Neural crest cell (in vitro differentiated cells): ENCODE data around the gene NOP14. TPM values are rescaled to one million over a fixed set of nuclear protein-coding genes. Genes with fewer than 3 reads are reported as not detected.
"Not testable (repeated sequence)": the region's sequence is repeated elsewhere in the genome, so short reads cannot be mapped to it uniquely, and the experiment has no call there.

Experiments
- DNase-seq: peaks from one replicate; pipeline ENCODE4 v3.0.0; 2021; ENCODE audit warnings: low read depth, mixed read lengths, low spot score
- H3K27ac Mint-ChIP-seq: one replicate; pipeline ENCODE4 v1.8.0; 2021; ENCODE audit warnings: mild to moderate bottlenecking, mixed read lengths; ENCODE audit not compliant: unreplicated experiment
- H3K27me3 Mint-ChIP-seq: 2 replicates; pipeline ENCODE4 v1.8.0; 2021; ENCODE audit warnings: low read depth, mild to moderate bottlenecking, mixed read lengths
- H3K36me3 Mint-ChIP-seq: 2 replicates; pipeline ENCODE4 v1.8.0; 2021; ENCODE audit warnings: low read depth, mild to moderate bottlenecking, mixed read lengths
- H3K4me1 Mint-ChIP-seq: 2 replicates; pipeline ENCODE4 v1.8.0; 2021; ENCODE audit warnings: mixed read lengths
- H3K4me3 Mint-ChIP-seq: one replicate; pipeline ENCODE4 v1.8.0; 2021; ENCODE audit warnings: mild to moderate bottlenecking, mixed read lengths
- H3K9me3 Mint-ChIP-seq: 2 replicates; pipeline ENCODE4 v1.8.0; 2021; ENCODE audit warnings: mixed read lengths
- total RNA-seq: library from RNA; stranded (reverse); gene quantifications from 2 replicates; pipeline ENCODE4 v1.2.1, GENCODE V29; 2021
- TF ChIP-seq, protein P1 (sequence below): fragments of 200-600 bp; sonication (generic); conservative IDR thresholded peaks from 2 replicates; pipeline ENCODE4 v1.5.0; 2021; ENCODE audit warnings: antibody characterized with exemption, mild to moderate bottlenecking

The NOP14 gene
- total RNA-seq, 1 donor from 2014 or later, result 46.6 TPM

DNA sequence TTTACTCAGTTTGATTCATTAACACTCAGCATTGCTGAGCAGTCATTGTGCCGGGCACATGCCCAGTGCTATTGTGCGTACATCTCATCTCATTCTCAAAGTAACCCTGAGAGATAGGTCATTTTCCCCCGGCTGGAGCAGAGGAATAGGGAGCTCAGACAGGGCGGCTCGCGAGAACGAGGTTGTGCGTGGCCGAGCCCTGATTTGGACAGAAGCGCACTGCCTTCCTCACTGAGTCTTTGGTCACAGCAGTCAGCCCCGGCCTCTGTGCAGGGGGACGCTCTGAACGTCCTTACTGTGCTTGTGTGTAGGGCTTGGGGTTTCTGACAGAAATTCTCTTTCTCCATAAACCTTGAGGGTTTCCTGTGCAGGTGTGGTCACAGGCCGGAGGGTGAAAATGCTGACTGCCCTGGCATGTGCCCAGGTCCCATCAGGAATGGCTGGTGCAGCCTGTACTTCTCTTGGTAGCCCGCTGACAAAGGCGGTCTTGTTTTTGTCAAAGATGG lies 39.5 kb downstream of the NOP14 start:
- DNase-seq, result no peak
- TF ChIP-seq, protein P1, sequence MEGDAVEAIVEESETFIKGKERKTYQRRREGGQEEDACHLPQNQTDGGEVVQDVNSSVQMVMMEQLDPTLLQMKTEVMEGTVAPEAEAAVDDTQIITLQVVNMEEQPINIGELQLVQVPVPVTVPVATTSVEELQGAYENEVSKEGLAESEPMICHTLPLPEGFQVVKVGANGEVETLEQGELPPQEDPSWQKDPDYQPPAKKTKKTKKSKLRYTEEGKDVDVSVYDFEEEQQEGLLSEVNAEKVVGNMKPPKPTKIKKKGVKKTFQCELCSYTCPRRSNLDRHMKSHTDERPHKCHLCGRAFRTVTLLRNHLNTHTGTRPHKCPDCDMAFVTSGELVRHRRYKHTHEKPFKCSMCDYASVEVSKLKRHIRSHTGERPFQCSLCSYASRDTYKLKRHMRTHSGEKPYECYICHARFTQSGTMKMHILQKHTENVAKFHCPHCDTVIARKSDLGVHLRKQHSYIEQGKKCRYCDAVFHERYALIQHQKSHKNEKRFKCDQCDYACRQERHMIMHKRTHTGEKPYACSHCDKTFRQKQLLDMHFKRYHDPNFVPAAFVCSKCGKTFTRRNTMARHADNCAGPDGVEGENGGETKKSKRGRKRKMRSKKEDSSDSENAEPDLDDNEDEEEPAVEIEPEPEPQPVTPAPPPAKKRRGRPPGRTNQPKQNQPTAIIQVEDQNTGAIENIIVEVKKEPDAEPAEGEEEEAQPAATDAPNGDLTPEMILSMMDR, result no peak

DNA sequence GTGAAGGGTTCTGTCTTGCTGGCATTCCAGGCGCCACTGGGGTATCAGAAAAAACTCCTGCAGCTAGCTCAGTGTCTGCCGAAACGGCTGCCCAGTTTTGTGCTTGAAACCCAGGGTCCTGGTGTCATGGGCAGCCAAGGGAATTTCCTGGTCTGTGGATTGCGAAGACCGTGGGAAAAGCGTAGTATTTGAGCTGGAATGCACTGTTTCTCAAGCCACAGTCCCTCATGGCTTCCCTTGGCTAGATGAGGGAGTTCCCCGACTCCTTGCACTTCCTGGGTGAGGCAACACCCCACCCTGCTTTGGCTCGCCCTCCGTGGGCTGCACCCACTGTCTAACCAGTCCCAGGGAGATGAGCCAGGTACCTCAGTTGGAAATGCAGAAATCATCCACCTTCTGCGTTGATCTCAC lies 40.1 kb downstream of the NOP14 start:
- peaks cover 17% of the 10 kb centered on the region for H3K4me1 Mint-ChIP-seq
- H3K27ac Mint-ChIP-seq, result peak overlapping the region; percentile 27
- no peaks in the 10 kb centered on the region for H3K27me3 Mint-ChIP-seq
- TF ChIP-seq, protein P1, result no peak
- no peak overlapping the region for H3K4me3 Mint-ChIP-seq
- no peak for DNase-seq
- H3K36me3 Mint-ChIP-seq, result peaks cover 40% of the 10 kb centered on the region
- peaks cover 11% of the 10 kb centered on the region for H3K9me3 Mint-ChIP-seq

More for the DNA sequence above, 39.5 kb downstream of the NOP14 start:
- Mint-ChIP-seq H3K36me3 (peaks cover 35% of the 10 kb centered on the region), H3K4me1 (peaks cover 17% of the 10 kb centered on the region), H3K9me3 (peaks cover 10% of the 10 kb centered on the region), H3K27me3 (no peaks in the 10 kb centered on the region), H3K27ac (no peak overlapping the region), H3K4me3 (no peak overlapping the region)

DNA sequence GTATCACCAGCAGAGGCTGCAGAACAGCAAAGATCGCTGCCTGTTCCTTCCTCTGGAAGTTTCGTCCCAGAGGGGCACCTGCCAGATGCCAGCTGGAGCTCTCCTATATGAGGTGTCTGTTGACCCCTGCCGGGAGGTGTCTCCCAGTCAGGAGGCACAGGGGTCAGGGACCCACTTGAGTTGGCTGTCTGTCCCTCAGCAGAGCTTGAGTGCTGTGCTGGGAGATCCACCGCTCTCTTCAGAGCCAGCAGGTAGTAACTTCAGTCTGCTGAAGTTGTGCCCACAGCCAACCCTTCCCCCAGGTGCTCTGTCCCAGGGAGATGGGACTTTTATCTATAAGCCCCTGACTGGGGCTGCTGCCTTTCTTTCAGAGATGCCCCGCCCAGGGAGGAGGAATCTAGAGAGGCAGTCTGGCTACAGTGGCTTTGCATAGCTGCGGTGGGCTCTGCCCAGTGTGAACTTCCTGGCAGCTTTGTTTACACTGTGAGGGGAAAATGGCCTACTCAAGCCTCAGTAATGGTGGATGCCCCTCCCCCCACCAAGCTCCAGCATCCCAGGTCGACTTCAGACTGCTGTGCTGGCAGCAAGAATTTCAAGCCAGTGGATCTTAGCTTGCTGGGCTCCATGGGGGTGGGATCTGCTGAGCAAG lies 40.6 kb downstream of the NOP14 start:
- not testable (repeated sequence) for H3K4me3 Mint-ChIP-seq

DNA sequence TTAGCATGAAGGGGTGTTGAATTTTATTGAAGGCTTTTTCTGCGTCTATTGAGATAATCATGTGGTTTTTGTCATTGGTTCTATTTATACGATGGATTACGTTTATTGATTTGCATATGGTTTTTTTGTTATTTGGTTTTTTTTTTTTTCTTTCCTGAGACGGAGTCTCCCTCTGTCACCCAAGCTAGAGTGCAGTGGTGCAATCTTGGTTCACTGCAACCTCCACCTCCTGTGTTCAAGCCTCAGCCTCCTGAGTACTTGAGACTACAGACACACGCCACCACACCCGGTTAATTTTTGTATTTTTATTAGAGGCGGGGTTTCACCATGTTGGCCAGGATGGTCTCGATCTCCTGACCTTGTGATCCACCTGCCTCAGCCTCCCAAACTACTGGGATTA lies 44.5 kb downstream of the NOP14 start:
- not testable (repeated sequence) for H3K27me3 Mint-ChIP-seq, DNase-seq, H3K4me3 Mint-ChIP-seq, H3K27ac Mint-ChIP-seq
- peaks cover 20% of the 10 kb centered on the region for H3K9me3 Mint-ChIP-seq
- peaks cover 57% of the 10 kb centered on the region for H3K36me3 Mint-ChIP-seq
- peaks cover 17% of the 10 kb centered on the region for H3K4me1 Mint-ChIP-seq

More for the DNA sequence above, 40.6 kb downstream of the NOP14 start:
- peaks cover 16% of the 10 kb centered on the region for H3K9me3 Mint-ChIP-seq
- peaks cover 43% of the 10 kb centered on the region for H3K36me3 Mint-ChIP-seq
- DNase-seq, H3K27me3 Mint-ChIP-seq: not testable (repeated sequence)
- peak overlapping the region; percentile 35 for H3K27ac Mint-ChIP-seq
- H3K4me1 Mint-ChIP-seq, result peaks cover 17% of the 10 kb centered on the region

DNA sequence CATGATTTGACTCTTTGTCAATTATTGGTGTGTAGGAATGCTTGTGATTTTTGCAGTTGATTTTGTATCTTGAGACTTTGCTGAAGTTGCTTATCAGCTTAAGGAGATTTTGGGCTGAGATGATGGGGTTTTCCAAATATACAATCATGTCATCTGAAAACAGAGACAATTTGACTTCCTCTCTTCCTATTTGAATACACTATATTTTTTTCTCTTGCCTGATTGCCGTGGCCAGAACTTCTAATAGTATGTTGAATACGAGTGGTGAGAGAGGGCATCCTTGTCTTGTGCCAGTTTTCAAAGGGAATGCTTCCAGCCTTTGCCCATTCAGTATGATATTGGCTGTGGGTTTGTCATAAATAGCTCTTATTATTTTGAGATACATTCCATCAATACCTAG lies 44.9 kb downstream of the NOP14 start:
- H3K4me1 Mint-ChIP-seq, result peaks cover 13% of the 10 kb centered on the region
- H3K27me3 Mint-ChIP-seq, H3K27ac Mint-ChIP-seq, H3K4me3 Mint-ChIP-seq, DNase-seq: not testable (repeated sequence)
- H3K9me3 Mint-ChIP-seq, result peaks cover 20% of the 10 kb centered on the region
- H3K36me3 Mint-ChIP-seq, result peaks cover 54% of the 10 kb centered on the region

DNA sequence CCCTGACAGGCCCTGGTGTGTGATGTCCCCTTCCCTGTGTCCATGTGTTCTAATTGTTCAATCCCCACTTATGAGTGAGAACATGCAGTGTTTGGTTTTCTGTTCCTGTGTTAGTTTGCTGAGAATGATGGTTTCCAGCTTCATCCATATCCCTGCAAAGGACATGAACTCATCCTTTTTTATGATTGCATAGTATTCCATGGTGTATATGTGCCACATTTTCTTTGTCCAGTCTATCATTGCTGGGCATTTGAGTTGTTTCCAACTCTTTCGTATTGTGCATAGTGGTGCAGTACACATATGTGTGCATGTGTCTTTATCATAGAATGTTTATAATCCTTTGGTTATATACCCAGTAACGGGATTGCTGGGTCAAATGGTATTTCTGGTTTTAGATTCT lies 46.5 kb downstream of the NOP14 start:
- H3K36me3 Mint-ChIP-seq, result peaks cover 51% of the 10 kb centered on the region
- peaks cover 20% of the 10 kb centered on the region for H3K9me3 Mint-ChIP-seq
- not testable (repeated sequence) for H3K4me1 Mint-ChIP-seq, H3K27me3 Mint-ChIP-seq, H3K27ac Mint-ChIP-seq, H3K4me3 Mint-ChIP-seq, DNase-seq

DNA sequence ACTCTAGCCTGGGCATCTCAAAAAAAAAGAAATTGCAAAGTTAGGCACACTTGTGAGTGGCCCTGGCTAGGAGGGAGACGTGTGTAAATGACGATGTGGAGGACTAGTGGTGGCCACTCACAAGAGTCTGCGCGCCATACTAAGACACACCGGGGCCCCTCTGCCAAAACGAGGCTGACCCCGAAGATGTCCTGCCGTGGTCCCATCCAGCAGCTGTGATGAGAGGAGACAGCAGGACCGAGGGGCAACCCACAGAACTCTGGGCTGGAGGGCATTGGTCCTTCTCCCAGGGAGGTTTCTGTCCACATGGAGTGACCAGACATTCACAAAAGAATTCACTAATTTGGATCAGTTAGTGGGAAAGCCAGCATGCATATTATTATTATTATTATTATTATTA lies 47.4 kb downstream of the NOP14 start:
- TF ChIP-seq, protein P1, result no peak
- no peaks in the 10 kb centered on the region for H3K27me3 Mint-ChIP-seq
- H3K9me3 Mint-ChIP-seq, result peaks cover 20% of the 10 kb centered on the region
- no peak overlapping the region for H3K4me3 Mint-ChIP-seq
- H3K4me1 Mint-ChIP-seq, result no peaks in the 10 kb centered on the region
- no peak for DNase-seq
- peaks cover 46% of the 10 kb centered on the region for H3K36me3 Mint-ChIP-seq
- no peak overlapping the region for H3K27ac Mint-ChIP-seq
